Neural cell (in vitro differentiated cells): ENCODE results near the gene NUBP1.

ENCODE experiments used
- CTCF ChIP-seq: fragments of 450-650 bp; IDR thresholded peaks from 2 replicates; pipeline ENCODE4 v1.5.1; 2014; ENCODE audit warnings: antibody characterized with exemption, mild to moderate bottlenecking, moderate library complexity; ENCODE audit not compliant: poor library complexity, severe bottlenecking
- EP300 ChIP-seq: fragments of 450-650 bp; conservative IDR thresholded peaks from 2 replicates; pipeline ENCODE4 v1.6.1; 2014; ENCODE audit warnings: antibody characterized with exemption, mild to moderate bottlenecking, moderate library complexity; ENCODE audit not compliant: poor library complexity, severe bottlenecking
- RAD21 ChIP-seq: fragments of 450-650 bp; conservative IDR thresholded peaks from 2 replicates; pipeline ENCODE4 v1.6.1; 2014; ENCODE audit warnings: antibody characterized with exemption, mild to moderate bottlenecking, moderate library complexity

DNA sequence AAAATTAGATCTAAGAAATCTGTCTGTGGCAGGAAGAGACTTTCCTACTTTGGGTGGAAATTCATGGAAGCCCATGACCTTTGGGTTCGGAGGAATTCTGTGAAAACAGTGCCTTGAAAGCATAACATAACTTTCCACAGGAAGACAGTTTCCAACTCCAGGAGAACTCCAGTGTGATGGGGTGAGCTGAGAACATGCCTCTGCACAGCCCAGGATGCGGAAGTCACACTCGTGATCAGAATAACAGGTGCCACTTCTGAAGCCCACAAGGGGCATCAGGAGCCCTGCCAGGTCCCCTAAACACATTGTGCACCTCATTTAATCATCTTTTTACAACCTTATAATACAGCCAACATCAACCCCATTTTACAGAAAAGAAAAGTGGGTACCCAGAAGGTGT is 65.2 kb downstream of the NUBP1 start:
- TF ChIP-seq RAD21: no peak
- TF ChIP-seq EP300: no peak
- TF ChIP-seq CTCF: no peak
